ENCODE results near the gene PXMP4.

- TF ChIP-seq CTCF (IDR thresholded peaks at IDR 0.05) (no peak), POLR2A (IDR thresholded peaks at IDR 0.05) (no peak)
These were observed 42.0 kb downstream of the PXMP4 start for GRCh38 chr20:33677991-33678702.

Data from adrenal gland (tissue), 5 donors.